Trophoblast cell (in vitro differentiated cells and primary cell): ENCODE results near the gene MZB1.

Experiments
- DNase-seq, 2 donors: peaks; one replicate each; pipeline ENCODE4 v3.0.0-alpha.2; 2016
- H2AFZ ChIP-seq: 2 replicates; pipeline ENCODE4 v1.6.1; 2013; ENCODE audit warnings: low read length, moderate library complexity, mild to moderate bottlenecking; ENCODE audit not compliant: insufficient read depth, poor library complexity
- H2AK5ac ChIP-seq: 2 replicates; pipeline ENCODE4 v1.6.1; 2013; ENCODE audit warnings: mild to moderate bottlenecking, low read length
- H2BK120ac ChIP-seq: 2 replicates; pipeline ENCODE4 v1.6.1; 2013; ENCODE audit warnings: low read length, mild to moderate bottlenecking, moderate library complexity; ENCODE audit not compliant: insufficient read depth, poor library complexity
- H2BK12ac ChIP-seq: 2 replicates; pipeline ENCODE4 v1.6.1; 2013; ENCODE audit warnings: mild to moderate bottlenecking, low read length, moderate library complexity
- H2BK5ac ChIP-seq: 2 replicates; pipeline ENCODE4 v1.6.1; 2013; ENCODE audit warnings: low read length, low read depth, moderate library complexity, mild to moderate bottlenecking; ENCODE audit not compliant: poor library complexity
- H3K14ac ChIP-seq: 2 replicates; pipeline ENCODE4 v1.6.1; 2013; ENCODE audit warnings: mild to moderate bottlenecking, low read length
- H3K18ac ChIP-seq: 2 replicates; pipeline ENCODE4 v1.6.1; 2013; ENCODE audit warnings: mild to moderate bottlenecking, low read length
- H3K23ac ChIP-seq: 2 replicates; pipeline ENCODE4 v1.6.1; 2013; ENCODE audit warnings: low read length
- H3K27ac ChIP-seq: 2 replicates; pipeline ENCODE4 v1.5.1; 2013; ENCODE audit warnings: low read depth, mild to moderate bottlenecking, inconsistent platforms, low read length, moderate library complexity
- H3K27me3 ChIP-seq: 2 replicates; pipeline ENCODE4 v1.6.1; 2013; ENCODE audit warnings: inconsistent platforms, mild to moderate bottlenecking, low read length, moderate library complexity; ENCODE audit not compliant: insufficient read depth
- H3K36me3 ChIP-seq, 2 experiments: 1 replicate in 1 of 2; 2 replicates in 1 of 2; pipeline ENCODE4 v1.6.1; 2013; ENCODE audit warnings: low read length in 2 of 2, mild to moderate bottlenecking in 2 of 2, moderate library complexity in 1 of 2; ENCODE audit not compliant: insufficient read depth in 2 of 2, control insufficient read depth in 1 of 2
- H3K4ac ChIP-seq: 2 replicates; pipeline ENCODE4 v1.6.1; 2013; ENCODE audit warnings: low read depth, mild to moderate bottlenecking, low read length, moderate library complexity
- H3K4me1 ChIP-seq, 2 experiments: 1 replicate in 1 of 2; 2 replicates in 1 of 2; pipeline ENCODE4 v1.6.1; 2013; ENCODE audit warnings: low read length in 2 of 2, mild to moderate bottlenecking in 2 of 2, moderate library complexity in 1 of 2; ENCODE audit not compliant: insufficient read depth in 2 of 2, control insufficient read depth in 1 of 2
- H3K4me2 ChIP-seq: 2 replicates; pipeline ENCODE4 v1.6.1; 2013; ENCODE audit warnings: inconsistent platforms, mild to moderate bottlenecking, low read length, moderate library complexity
- H3K4me3 ChIP-seq: 2 replicates; pipeline ENCODE4 v1.5.1; 2013; ENCODE audit warnings: mild to moderate bottlenecking, low read depth, low read length, inconsistent platforms
- H3K79me1 ChIP-seq: one replicate; pipeline ENCODE4 v1.6.1; 2013; ENCODE audit warnings: low read length
- H3K79me2 ChIP-seq: 2 replicates; pipeline ENCODE4 v1.6.1; 2013; ENCODE audit warnings: low read length, mild to moderate bottlenecking; ENCODE audit not compliant: control insufficient read depth, insufficient read depth, poor library complexity
- H3K9ac ChIP-seq: 2 replicates; pipeline ENCODE4 v1.6.1; 2013; ENCODE audit warnings: mild to moderate bottlenecking, low read length
- H3K9me3 ChIP-seq: 2 replicates; pipeline ENCODE4 v1.6.1; 2013; ENCODE audit warnings: low read depth, mild to moderate bottlenecking, control low read depth, inconsistent platforms, low read length; ENCODE audit not compliant: insufficient read depth
- H4K12ac ChIP-seq: 2 replicates; pipeline ENCODE4 v1.6.1; 2013; ENCODE audit warnings: low read depth, mild to moderate bottlenecking, low read length, moderate library complexity
- H4K8ac ChIP-seq: 2 replicates; pipeline ENCODE4 v1.6.1; 2013; ENCODE audit warnings: low read depth, mild to moderate bottlenecking, low read length, moderate library complexity
- H4K91ac ChIP-seq: one replicate; pipeline ENCODE4 v1.6.1; 2013; ENCODE audit warnings: low read depth, mild to moderate bottlenecking, low read length, moderate library complexity
- WGBS: extraction: QIAGEN DNeasy Blood & Tissue Kit; methylation state at CpG from one replicate; pipeline ENCODE4 v1.1.7; 2013; ENCODE audit warnings: missing lambda C conversion rate; ENCODE audit not compliant: insufficient read length, insufficient coverage; ENCODE audit errors: extremely low coverage; 5-methylcytosine and 5-hydroxymethylcytosine counted together

The MZB1 gene

GRCh38 chr5:139363937-139364336 lies 25.8 kb downstream of the MZB1 start:
- Histone ChIP-seq H3K23ac (no peak overlapping the region), H2BK5ac (no peak overlapping the region), H3K9me3 (no peaks in the 10 kb centered on the region), H3K9ac (no peak overlapping the region), H3K27me3 (no peaks in the 10 kb centered on the region), H4K91ac (no peak overlapping the region), H3K36me3 (peaks cover 28 to 32% of the 10 kb centered on the region in 2 experiments), H4K8ac (no peak overlapping the region), H3K4me1 (no peaks in the 10 kb centered on the region), H2BK120ac (no peak overlapping the region), H3K79me1 (no peaks in the 10 kb centered on the region), H3K27ac (no peak overlapping the region), H3K4me3 (no peak overlapping the region), H2AK5ac (no peak overlapping the region), H2BK12ac (no peak overlapping the region), H3K14ac (no peak overlapping the region), H2AFZ (no peak overlapping the region), H4K12ac (no peak overlapping the region), H3K4ac (no peak overlapping the region), H3K79me2 (peaks cover 4% of the 10 kb centered on the region), H3K18ac (no peak overlapping the region), H3K4me2 (no peak overlapping the region)
- no CpG with 5 or more reads among the region's 2 CpGs for WGBS
- DNase-seq: no peak

GRCh38 chr5:139361835-139362429 lies 27.8 kb downstream of the MZB1 start:
- no peak for DNase-seq
- Histone ChIP-seq H2BK5ac (no peak overlapping the region), H3K27me3 (no peaks in the 10 kb centered on the region), H3K79me1 (no peaks in the 10 kb centered on the region), H2BK12ac (no peak overlapping the region), H3K9ac (no peak overlapping the region), H3K23ac (no peak overlapping the region), H3K36me3 (peaks cover 24 to 30% of the 10 kb centered on the region in 2 experiments), H3K4ac (peak overlapping the region; percentile 64), H3K4me3 (no peak overlapping the region), H2AK5ac (no peak overlapping the region), H3K18ac (no peak overlapping the region), H3K14ac (no peak overlapping the region), H3K27ac (no peak overlapping the region), H4K8ac (no peak overlapping the region), H3K9me3 (no peaks in the 10 kb centered on the region), H4K12ac (no peak overlapping the region), H3K4me2 (no peak overlapping the region), H3K79me2 (peaks cover 5% of the 10 kb centered on the region), H2BK120ac (no peak overlapping the region), H2AFZ (no peak overlapping the region), H4K91ac (no peak overlapping the region), H3K4me1 (no peaks in the 10 kb centered on the region)
- no CpG with 5 or more reads among the region's 6 CpGs for WGBS

GRCh38 chr5:139360384-139360783 lies 29.3 kb downstream of the MZB1 start:
- Histone ChIP-seq H2AK5ac (no peak overlapping the region), H3K14ac (no peak overlapping the region), H4K91ac (no peak overlapping the region), H2BK5ac (no peak overlapping the region), H4K12ac (no peak overlapping the region), H3K18ac (no peak overlapping the region), H3K4ac (no peak overlapping the region), H3K4me1 (no peaks in the 10 kb centered on the region), H2AFZ (no peak overlapping the region), H2BK120ac (no peak overlapping the region), H3K23ac (no peak overlapping the region), H3K36me3 (peaks cover 17 to 19% of the 10 kb centered on the region in 2 experiments), H3K4me2 (no peak overlapping the region), H4K8ac (no peak overlapping the region), H3K9ac (no peak overlapping the region), H3K27ac (no peak overlapping the region), H2BK12ac (no peak overlapping the region), H3K9me3 (no peaks in the 10 kb centered on the region), H3K27me3 (no peaks in the 10 kb centered on the region), H3K4me3 (no peak overlapping the region), H3K79me1 (no peaks in the 10 kb centered on the region), H3K79me2 (peaks cover 5% of the 10 kb centered on the region)
- no peak for DNase-seq
- WGBS: no CpG with 5 or more reads among the region's 4 CpGs

- H4K8ac ChIP-seq: no peak overlapping the region
- no peak overlapping the region for H3K9ac ChIP-seq
- no peaks in the 10 kb centered on the region for H3K4me1 ChIP-seq
- DNase-seq: no peak
- H2AFZ ChIP-seq: no peak overlapping the region
- H3K4ac ChIP-seq: peak overlapping the region; percentile 55
- no peak overlapping the region for H2AK5ac ChIP-seq
- no peak overlapping the region for H2BK120ac ChIP-seq
- H3K27me3 ChIP-seq: no peaks in the 10 kb centered on the region
- no peaks in the 10 kb centered on the region for H3K79me1 ChIP-seq
- no peak overlapping the region for H3K18ac ChIP-seq
- H3K14ac ChIP-seq: no peak overlapping the region
- H2BK5ac ChIP-seq: no peak overlapping the region
- H2BK12ac ChIP-seq: no peak overlapping the region
- no peak overlapping the region for H3K4me3 ChIP-seq
- H4K12ac ChIP-seq: no peak overlapping the region
- H3K79me2 ChIP-seq: peaks cover 5% of the 10 kb centered on the region
- peaks cover 6 to 10% of the 10 kb centered on the region in 2 experiments for H3K36me3 ChIP-seq
- no peak overlapping the region for H3K27ac ChIP-seq
- H3K23ac ChIP-seq: no peak overlapping the region
- H3K4me2 ChIP-seq: no peak overlapping the region
- no peak overlapping the region for H4K91ac ChIP-seq
- H3K9me3 ChIP-seq: no peaks in the 10 kb centered on the region
Measured at GRCh38 chr5:139358064-139358463, 31.6 kb downstream of the MZB1 start.
